Kidney epithelial cell (primary cell): ENCODE measurements around the gene EEF1A2. TPM values are rescaled to one million over a fixed set of nuclear protein-coding genes. Genes with fewer than 3 reads are reported as not detected.

Source experiments
- DNase-seq: peaks from one replicate; pipeline ENCODE4 v3.0.0-alpha.2; 2010; ENCODE audit warnings: low read depth
- H3K27me3 ChIP-seq: 2 replicates; pipeline ENCODE4 v1.6.0; 2011; ENCODE audit warnings: low read length; ENCODE audit not compliant: control insufficient read depth, insufficient read depth
- H3K36me3 ChIP-seq: 2 replicates; pipeline ENCODE4 v1.5.1; 2011; ENCODE audit warnings: low read length; ENCODE audit not compliant: control insufficient read depth, insufficient read depth
- H3K4me3 ChIP-seq: 2 replicates; pipeline ENCODE4 v1.5.1; 2011; ENCODE audit warnings: low read depth, mild to moderate bottlenecking, control low read depth, low read length
- total RNA-seq: library from RNA; depleted of rRNA; stranded (reverse); fragments of >200 nt; gene quantifications from 2 replicates; pipeline ENCODE4 v1.2.3, GENCODE V29; 2015
- TF ChIP-seq, protein P1 (sequence below): IDR thresholded peaks from 2 replicates; pipeline ENCODE4 v1.5.1; 2011; ENCODE audit warnings: mild to moderate bottlenecking, moderate library complexity, low read length, control low read depth, inconsistent platforms; ENCODE audit not compliant: insufficient read depth, poor library complexity, severe bottlenecking

The EEF1A2 gene
- total RNA-seq, 1 donor from 2014 or later: 18.0 TPM

GRCh38 chr20:63530788-63531160 lies 31.9 kb upstream of the EEF1A2 start:
- no peak overlapping the region for H3K4me3 ChIP-seq
- H3K36me3 ChIP-seq: no peaks in the 10 kb centered on the region
- peaks cover 32% of the 10 kb centered on the region for H3K27me3 ChIP-seq
- no peak for DNase-seq
- TF ChIP-seq, protein P1, sequence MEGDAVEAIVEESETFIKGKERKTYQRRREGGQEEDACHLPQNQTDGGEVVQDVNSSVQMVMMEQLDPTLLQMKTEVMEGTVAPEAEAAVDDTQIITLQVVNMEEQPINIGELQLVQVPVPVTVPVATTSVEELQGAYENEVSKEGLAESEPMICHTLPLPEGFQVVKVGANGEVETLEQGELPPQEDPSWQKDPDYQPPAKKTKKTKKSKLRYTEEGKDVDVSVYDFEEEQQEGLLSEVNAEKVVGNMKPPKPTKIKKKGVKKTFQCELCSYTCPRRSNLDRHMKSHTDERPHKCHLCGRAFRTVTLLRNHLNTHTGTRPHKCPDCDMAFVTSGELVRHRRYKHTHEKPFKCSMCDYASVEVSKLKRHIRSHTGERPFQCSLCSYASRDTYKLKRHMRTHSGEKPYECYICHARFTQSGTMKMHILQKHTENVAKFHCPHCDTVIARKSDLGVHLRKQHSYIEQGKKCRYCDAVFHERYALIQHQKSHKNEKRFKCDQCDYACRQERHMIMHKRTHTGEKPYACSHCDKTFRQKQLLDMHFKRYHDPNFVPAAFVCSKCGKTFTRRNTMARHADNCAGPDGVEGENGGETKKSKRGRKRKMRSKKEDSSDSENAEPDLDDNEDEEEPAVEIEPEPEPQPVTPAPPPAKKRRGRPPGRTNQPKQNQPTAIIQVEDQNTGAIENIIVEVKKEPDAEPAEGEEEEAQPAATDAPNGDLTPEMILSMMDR: no peak

GRCh38 chr20:63529861-63530787 lies 31.2 kb upstream of the EEF1A2 start:
- Histone ChIP-seq H3K4me3 (no peak overlapping the region), H3K36me3 (no peaks in the 10 kb centered on the region), H3K27me3 (peaks cover 31% of the 10 kb centered on the region)
- TF ChIP-seq, protein P1: no peak
- no peak for DNase-seq

- no peak overlapping the region for H3K4me3 ChIP-seq
- no peaks in the 10 kb centered on the region for H3K36me3 ChIP-seq
- peaks cover 23% of the 10 kb centered on the region for H3K27me3 ChIP-seq
- DNase-seq: no peak
- TF ChIP-seq, protein P1: no peak
Observed at GRCh38 chr20:63529180-63529860, 30.4 kb upstream of the EEF1A2 start.

- TF ChIP-seq, protein P1: no peak
- H3K36me3 ChIP-seq: peaks cover 6% of the 10 kb centered on the region
Observed at GRCh38 chr20:63527184-63527583, 28.3 kb upstream of the EEF1A2 start.

DNA sequence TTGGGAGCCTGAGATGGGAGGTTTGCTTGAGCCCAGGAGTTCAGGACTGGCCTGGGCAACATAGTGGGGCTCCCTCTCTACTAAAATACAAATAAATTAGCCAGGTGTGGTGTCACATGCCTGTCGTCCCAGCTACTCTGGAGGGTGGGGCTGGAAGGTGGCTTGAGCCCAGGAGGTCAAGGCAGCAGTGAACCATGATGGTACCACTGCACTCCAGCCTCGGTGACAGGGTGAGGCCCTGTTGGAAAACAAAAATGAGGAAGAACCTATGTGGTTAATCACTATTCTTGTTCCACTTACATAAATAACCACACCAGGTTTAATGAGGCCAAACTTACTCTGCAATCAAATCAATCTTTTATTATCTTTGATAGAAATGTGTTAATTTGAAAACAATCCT lies 27.1 kb upstream of the EEF1A2 start:
- Histone ChIP-seq H3K27me3 (peaks cover 11% of the 10 kb centered on the region), H3K4me3 (no peak overlapping the region), H3K36me3 (peaks cover 8% of the 10 kb centered on the region)
- TF ChIP-seq, protein P1: no peak
- no peak for DNase-seq

More at GRCh38 chr20:63527184-63527583, 28.3 kb upstream of the EEF1A2 start:
- no peak for DNase-seq
- no peak overlapping the region for H3K4me3 ChIP-seq
- H3K27me3 ChIP-seq: peaks cover 11% of the 10 kb centered on the region
